Activated CD8-positive, alpha-beta T cell treated with anti-CD3 and anti-CD28 coated beads for 36 hours (primary cell): Measurements from ENCODE around the gene VAV2. TPM values are rescaled to one million over a fixed set of nuclear protein-coding genes. Genes with fewer than 3 reads are reported as not detected.

Experiments
- ATAC-seq: fragments of 200-7000 bp; cut with Tn5 transposase; one replicate; pipeline ENCODE4 v1.10.0; 2021; ENCODE audit warnings: mild to moderate bottlenecking, moderate library complexity
- CTCF ChIA-PET: fragments of 350-600 bp; sonication (Branson Sonifier 250); formaldehyde crosslinking; loops from one replicate; lab custom pipeline; 2021; ENCODE audit warnings: antibody characterized with exemption; lab: Charles Lee
- POLR2A ChIA-PET: fragments of 350-600 bp; sonication (Branson Sonifier 250); formaldehyde crosslinking; loops from one replicate; lab custom pipeline; 2021; ENCODE audit warnings: antibody characterized with exemption; lab: Charles Lee
- DNase-seq: peaks from one replicate; pipeline ENCODE4 v3.0.0-alpha.2; 2020
- H3K27ac Mint-ChIP-seq: one replicate; pipeline ENCODE4 v1.8.0; 2021; ENCODE audit warnings: mild to moderate bottlenecking, mixed read lengths
- H3K27me3 Mint-ChIP-seq: one replicate; pipeline ENCODE4 v1.8.0; 2021; ENCODE audit warnings: mixed read lengths
- H3K36me3 Mint-ChIP-seq: one replicate; pipeline ENCODE4 v1.8.0; 2021; ENCODE audit warnings: low read depth, mixed read lengths
- H3K4me1 Mint-ChIP-seq: one replicate; pipeline ENCODE4 v1.8.0; 2021; ENCODE audit warnings: low read depth, mixed read lengths
- H3K4me3 Mint-ChIP-seq: one replicate; pipeline ENCODE4 v1.8.0; 2021; ENCODE audit warnings: mild to moderate bottlenecking, moderate library complexity, mixed read lengths
- H3K9me3 Mint-ChIP-seq: one replicate; pipeline ENCODE4 v1.8.0; 2021; ENCODE audit warnings: mixed read lengths
- intact Hi-C: fragments of 100-400 bp; cut with micrococcal nuclease; formaldehyde crosslinking; loops from one replicate; pipeline ENCODE4 v1.10.0; 2022
- total RNA-seq, 2 experiments: library from RNA; stranded (reverse); gene quantifications; one replicate each; pipeline ENCODE4 v1.2.3, GENCODE V29; 2021
- TF ChIP-seq, protein P1 (sequence below): fragments of 200-600 bp; IDR thresholded peaks from one replicate; pipeline ENCODE4 v1.8.0; 2022; ENCODE audit warnings: antibody characterized with exemption, mild to moderate bottlenecking

The VAV2 gene
- total RNA-seq, 2 experiments from 2014 or later = 5.1 to 5.4 TPM

DNA sequence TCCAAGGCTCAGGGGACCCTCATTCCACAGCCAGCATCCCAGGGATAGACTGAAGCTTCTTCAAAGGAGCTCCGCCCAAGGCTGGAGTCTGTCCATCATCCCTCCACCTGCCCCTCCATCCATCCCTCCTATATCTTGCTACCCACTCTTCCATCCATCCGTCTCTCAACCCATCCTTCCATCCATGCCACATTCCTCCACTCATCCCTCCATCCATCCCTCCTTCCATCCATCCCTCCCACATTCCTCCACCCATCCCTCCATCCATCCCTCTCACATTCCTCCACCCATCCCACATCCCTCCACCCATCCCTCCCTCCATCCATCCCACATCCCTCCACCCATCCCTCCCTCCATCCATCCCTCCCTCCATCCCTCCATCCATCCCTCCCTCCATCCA is 5.5 kb upstream of the VAV2 start:
- H3K27me3 Mint-ChIP-seq = peaks cover 2% of the 10 kb centered on the region
- no peak overlapping the region for H3K4me3 Mint-ChIP-seq
- TF ChIP-seq, protein P1, sequence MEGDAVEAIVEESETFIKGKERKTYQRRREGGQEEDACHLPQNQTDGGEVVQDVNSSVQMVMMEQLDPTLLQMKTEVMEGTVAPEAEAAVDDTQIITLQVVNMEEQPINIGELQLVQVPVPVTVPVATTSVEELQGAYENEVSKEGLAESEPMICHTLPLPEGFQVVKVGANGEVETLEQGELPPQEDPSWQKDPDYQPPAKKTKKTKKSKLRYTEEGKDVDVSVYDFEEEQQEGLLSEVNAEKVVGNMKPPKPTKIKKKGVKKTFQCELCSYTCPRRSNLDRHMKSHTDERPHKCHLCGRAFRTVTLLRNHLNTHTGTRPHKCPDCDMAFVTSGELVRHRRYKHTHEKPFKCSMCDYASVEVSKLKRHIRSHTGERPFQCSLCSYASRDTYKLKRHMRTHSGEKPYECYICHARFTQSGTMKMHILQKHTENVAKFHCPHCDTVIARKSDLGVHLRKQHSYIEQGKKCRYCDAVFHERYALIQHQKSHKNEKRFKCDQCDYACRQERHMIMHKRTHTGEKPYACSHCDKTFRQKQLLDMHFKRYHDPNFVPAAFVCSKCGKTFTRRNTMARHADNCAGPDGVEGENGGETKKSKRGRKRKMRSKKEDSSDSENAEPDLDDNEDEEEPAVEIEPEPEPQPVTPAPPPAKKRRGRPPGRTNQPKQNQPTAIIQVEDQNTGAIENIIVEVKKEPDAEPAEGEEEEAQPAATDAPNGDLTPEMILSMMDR = no peak
- DNase-seq = no peak
- ATAC-seq = no peak
- ChIA-PET CTCF (interaction anchor here (5.0 kb wide), 1 partner anchor 215 kb away, joined by 122 read pairs; no protein-coding TSS in a partner anchor), POLR2A (no interaction called here)
- H3K27ac Mint-ChIP-seq = no peak overlapping the region
- no peaks in the 10 kb centered on the region for H3K9me3 Mint-ChIP-seq
- H3K4me1 Mint-ChIP-seq = peaks cover 2% of the 10 kb centered on the region
- H3K36me3 Mint-ChIP-seq = no peaks in the 10 kb centered on the region
- intact Hi-C loops = no loop called here

DNA sequence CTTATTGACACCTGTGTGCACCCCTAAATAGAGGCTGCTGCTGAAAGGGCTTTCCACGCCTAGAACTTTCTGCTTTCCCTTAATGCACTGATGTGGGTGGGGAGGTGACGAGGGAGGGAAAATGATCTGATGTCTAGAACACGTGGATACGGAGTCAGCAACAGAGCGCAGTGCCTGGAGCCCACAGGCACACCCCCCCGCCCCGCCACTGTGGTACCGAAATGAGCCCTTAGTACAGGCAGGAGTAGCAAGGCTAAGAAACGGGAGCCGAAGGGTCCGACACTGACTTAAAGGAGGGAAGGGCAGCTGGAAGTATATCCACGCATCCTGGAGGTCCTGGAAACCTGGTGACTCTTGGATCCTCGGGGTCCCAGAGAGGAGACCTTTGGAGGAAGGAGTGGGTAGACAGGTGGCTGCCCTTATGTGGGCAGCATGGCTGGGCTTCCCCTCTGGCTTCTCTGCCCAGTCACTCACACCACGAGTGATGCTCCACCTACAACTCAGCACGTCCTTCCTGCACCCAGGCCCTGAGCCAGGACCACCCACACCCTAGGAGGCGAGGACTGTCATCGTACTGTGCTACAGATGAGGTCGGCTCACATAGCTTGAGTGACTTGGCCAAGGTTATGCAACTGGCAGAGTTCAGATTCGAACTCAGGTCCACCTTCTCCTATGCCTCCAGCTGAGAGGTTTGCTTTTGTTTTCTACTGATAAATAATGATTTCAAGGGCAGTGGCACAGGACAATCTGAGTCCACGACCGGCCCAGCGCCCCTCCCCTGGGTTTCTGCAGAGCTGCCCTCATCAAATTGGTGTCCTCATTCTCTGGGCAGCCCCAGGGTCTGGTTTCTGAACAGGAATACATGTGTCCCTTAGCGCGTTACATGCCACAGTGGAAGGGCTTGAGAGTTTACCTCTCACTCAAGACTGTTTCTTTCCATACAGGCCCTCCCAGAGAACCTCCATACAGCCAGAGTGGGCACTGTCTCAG is 4.7 kb upstream of the VAV2 start:
- DNase-seq (no peak), ATAC-seq (no peak)
- Mint-ChIP-seq H3K36me3 (no peaks in the 10 kb centered on the region), H3K9me3 (no peaks in the 10 kb centered on the region), H3K4me3 (no peak overlapping the region), H3K27ac (no peak overlapping the region), H3K4me1 (peaks cover 2% of the 10 kb centered on the region), H3K27me3 (peaks cover 2% of the 10 kb centered on the region)
- intact Hi-C loops = no loop called here
- ChIA-PET POLR2A (no interaction called here), CTCF (interaction anchor here (3.8 to 5.0 kb wide), 2 partner anchors 214 to 254 kb away, joined by 14 to 122 read pairs; no protein-coding TSS in a partner anchor)
- TF ChIP-seq, protein P1 = no peak

DNA sequence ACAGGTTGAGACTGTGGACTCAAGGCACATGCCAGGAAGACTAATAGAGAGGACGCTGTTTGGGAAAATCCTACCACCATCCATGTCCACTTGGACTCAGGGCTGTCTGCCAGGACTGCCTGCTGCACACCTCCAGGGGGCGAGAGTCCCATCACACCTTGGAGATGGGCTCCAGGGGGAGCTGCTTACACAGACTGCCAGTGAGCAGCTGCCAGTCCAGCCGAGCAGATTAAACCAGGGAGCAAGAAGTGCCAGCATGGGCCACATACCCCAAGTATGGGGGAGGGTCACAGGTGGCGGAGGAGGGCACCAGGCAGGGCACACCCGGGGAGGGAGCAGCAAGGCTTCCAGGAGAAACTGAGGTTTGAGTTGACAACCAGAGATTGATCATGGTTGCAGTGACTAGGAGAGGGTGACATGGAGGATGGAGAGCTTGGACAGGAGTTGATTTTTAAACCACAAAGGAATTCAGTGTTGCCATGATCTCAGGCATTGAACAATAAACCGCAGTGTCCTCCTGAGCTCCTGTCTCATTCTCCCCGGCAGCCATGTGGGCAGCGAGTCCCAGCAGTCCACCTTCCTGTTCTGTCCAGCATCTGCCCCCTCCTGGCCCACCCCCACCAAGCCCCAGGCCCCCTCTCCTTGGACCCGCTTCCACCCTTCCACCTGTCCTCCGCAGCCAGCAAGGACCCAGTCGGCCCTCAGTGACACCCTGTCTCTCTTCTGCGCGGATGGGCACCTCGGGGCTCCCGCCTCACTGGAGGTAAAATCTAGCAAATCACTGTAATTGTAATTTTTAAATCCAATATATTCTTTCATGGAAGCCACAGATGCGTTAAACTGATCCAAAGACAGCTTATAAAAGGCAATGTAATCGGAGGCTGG is 3.1 kb upstream of the VAV2 start:
- H3K4me3 Mint-ChIP-seq = no peak overlapping the region
- no peaks in the 10 kb centered on the region for H3K36me3 Mint-ChIP-seq
- H3K27me3 Mint-ChIP-seq = peaks cover 4% of the 10 kb centered on the region
- DNase-seq = peak; percentile 45
- ATAC-seq = no peak
- no peak overlapping the region for H3K27ac Mint-ChIP-seq
- intact Hi-C loops = loop anchor here (2.0 kb wide), 1 partner anchor 202 kb away; no protein-coding TSS in a partner anchor
- peaks cover 2% of the 10 kb centered on the region for H3K4me1 Mint-ChIP-seq
- TF ChIP-seq, protein P1 = no peak
- H3K9me3 Mint-ChIP-seq = no peaks in the 10 kb centered on the region
- ChIA-PET CTCF (interaction anchor here (0.8 to 5.0 kb wide), 18 partner anchors 11 to 319 kb away, joined by 3 to 122 read pairs (median 8); partner anchors contain the start of genes BRD3OS, SARDH and WDR5), POLR2A (interaction anchor here (1.2 kb wide), 1 partner anchor 202 kb away, joined by 4 read pairs; no protein-coding TSS in a partner anchor)

DNA sequence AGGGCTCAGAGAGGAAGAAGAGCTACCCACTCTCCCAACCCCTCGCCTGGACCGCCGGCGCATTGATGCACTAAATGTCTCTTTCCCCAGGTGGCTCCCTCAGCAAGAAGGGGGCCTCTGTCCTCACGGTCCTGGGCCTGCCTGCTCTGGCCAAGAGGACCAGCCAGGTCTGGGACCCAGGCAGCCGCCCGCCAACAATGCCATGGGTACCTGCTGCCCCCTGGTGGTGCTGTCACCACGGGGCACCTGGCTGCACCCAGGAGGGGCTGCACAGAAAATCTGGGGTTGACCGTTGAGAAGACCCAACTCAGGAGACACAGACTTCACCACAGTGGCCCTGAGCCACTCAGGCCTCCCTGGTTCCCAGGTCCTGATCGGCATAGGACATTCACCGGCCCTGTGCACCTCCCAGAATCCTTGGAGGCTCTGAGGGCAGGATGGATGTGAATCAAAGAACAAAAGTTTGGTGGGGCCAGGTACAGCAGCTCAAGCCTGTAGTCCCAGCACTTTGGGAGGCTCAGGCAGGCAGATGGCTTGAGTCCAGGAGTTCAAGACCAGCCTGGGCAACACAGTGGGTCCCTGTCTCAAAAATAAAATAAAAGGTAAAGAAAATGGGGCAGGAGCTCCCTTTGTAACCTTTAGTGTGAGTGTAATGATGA is 2.4 kb upstream of the VAV2 start:
- peak; percentile 49 for ATAC-seq
- TF ChIP-seq, protein P1 = peak; percentile 98
- CTCF ChIA-PET = interaction anchor here (0.6 to 5.0 kb wide), 30 partner anchors 11 to 394 kb away, joined by 3 to 122 read pairs (median 5); partner anchors contain the start of genes BRD3OS and SARDH
- no peaks in the 10 kb centered on the region for H3K9me3 Mint-ChIP-seq
- intact Hi-C loops = loop anchor here (2.0 kb wide), 1 partner anchor 202 kb away; no protein-coding TSS in a partner anchor
- peaks cover 2% of the 10 kb centered on the region for H3K4me1 Mint-ChIP-seq
- H3K36me3 Mint-ChIP-seq = no peaks in the 10 kb centered on the region
- POLR2A ChIA-PET = interaction anchor here (1.2 kb wide), 1 partner anchor 201 kb away, joined by 4 read pairs; no protein-coding TSS in a partner anchor
- DNase-seq = peak; percentile 81
- no peak overlapping the region for H3K4me3 Mint-ChIP-seq
- peaks cover 3% of the 10 kb centered on the region for H3K27me3 Mint-ChIP-seq
- no peak overlapping the region for H3K27ac Mint-ChIP-seq
